Smooth muscle cell of the brain vasculature (primary cell): ENCODE measurements around the gene PDE6A.

Experiments used
- DNase-seq: peaks from one replicate; pipeline ENCODE4 v3.0.0-alpha.2; 2012; ENCODE audit warnings: low read depth, low spot score

PDE6A gene

DNA sequence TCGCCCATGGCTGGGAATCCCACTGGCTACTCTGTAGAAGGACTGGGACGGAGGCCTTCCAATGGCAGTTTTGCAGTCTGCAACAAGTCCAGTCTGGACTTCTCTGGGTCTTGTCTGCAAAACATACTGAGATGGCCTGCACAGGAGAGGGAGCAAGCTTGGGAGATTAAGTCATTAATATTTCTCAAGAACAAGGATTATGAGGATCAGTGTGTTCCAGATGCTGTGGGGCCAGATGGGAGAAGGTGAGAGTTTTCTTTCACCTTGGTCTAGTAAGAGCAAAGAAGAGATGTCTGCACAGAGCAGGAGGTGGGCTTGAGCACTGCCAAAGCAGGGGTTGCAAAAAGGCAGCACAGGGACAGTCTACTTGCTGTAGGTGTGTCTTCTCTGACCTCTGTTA is at the start of gene PDE6A:
Gene PDE6A, minus strand, starts transcription at position 128 of the 400 bp plus-strand sequence. Its CDS starts 120 bp downstream, at position 8.
- DNase-seq, result no peak

- no peak for DNase-seq
Observed at GRCh38 chr5:149993471-149993870, 48.9 kb upstream of the PDE6A start.

- peak; percentile 55 for DNase-seq
Observed at GRCh38 chr5:149990518-149991376, 46.2 kb upstream of the PDE6A start.

DNA sequence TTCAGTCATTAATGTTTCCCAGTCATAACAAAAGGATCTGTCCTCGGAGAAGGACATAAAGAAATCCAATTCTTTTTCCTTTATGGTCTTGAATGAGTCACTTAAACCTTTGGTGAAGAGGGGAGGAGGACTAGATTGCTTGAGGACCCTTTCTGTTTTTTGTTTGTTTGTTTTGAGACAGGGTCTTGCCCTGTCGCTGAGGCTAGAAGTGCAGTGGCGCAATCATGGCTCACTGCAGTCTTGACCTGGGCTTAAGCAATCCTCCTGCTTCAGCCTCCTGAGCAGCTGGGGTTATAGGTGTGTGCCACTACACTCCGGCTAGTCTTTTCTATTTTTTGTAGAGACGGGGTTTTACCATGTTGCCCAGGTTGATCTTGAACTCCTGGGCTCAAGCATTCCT is 43.5 kb upstream of the PDE6A start:
- no peak for DNase-seq

DNA sequence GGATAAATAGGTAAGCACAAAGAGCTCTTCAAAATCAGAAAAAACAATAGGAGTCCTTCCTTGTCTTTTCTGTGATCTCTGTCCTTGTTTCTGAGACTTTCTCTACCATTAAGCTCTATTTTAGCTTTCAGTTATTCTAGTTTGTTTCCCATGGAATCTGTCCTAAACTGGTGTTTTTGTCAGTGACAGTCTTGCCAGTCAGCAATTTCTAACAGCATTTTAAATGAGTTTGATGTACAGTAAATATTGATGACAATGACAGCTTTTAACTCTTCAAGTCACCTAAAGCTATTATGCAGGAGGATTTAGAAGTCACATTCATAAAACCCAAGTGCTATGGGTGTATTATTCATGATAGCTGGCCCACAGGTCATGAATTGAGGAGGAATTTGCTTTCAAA is 37.9 kb upstream of the PDE6A start:
- DNase-seq, result no peak

DNA sequence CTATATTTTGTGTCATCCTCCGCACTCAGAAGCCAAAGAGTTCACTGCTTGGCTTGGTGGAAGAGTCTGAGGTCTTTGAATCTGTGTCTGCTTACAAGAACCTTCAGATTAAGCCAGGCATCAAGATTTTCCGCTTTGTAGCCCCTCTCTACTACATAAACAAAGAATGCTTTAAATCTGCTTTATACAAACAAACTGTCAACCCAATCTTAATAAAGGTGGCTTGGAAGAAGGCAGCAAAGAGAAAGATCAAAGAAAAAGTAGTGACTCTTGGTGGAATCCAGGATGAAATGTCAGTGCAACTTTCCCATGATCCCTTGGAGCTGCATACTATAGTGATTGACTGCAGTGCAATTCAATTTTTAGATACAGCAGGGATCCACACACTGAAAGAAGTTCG is 36.6 kb upstream of the PDE6A start:
- DNase-seq, result no peak

DNA sequence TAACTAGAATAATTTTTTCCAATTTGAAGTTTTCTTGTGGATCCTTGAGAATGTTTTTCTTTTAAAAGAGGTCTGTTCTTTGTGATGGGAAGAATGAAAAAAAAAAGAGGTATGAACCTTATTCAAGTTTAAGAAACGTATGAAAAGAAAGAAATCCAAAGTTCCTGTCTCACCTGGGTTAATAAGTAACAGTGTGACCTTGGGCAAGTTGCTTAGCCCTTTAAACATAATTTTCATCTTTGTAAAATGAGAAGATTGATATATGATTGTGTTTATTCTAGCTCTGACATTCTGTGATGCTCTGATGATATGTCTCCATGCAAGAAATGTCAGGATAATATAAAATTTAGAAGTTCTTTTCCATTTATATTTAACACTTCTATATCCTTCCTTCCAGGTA is 35.3 kb upstream of the PDE6A start:
- no peak for DNase-seq

GRCh38 chr5:149975409-149975808 is 30.8 kb upstream of the PDE6A start:
- no peak for DNase-seq

- no peak for DNase-seq
Observed at GRCh38 chr5:149969181-149969930, 24.8 kb upstream of the PDE6A start.

DNA sequence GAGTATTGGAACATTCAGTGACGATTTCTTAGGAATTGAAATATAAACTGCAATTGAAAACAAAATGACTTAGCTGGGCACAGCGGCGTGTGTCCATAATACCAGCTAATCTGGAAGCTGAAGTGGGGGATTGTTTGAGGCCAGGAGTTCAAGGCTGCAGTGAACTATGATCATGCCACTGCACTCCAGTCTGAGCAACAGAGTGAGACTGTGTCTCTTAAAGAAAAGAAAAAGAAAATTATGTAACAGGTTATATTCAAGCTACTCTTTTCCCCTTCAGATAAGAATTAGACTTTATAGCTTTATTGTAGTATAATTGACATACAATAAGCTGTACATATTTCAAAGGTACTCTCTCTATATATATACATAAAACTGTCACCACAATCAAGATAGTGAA is 22.4 kb upstream of the PDE6A start:
- no peak for DNase-seq

GRCh38 chr5:149963729-149964128 is 19.1 kb upstream of the PDE6A start:
- no peak for DNase-seq

- DNase-seq, result no peak
Observed at GRCh38 chr5:149962601-149963300, 18.2 kb upstream of the PDE6A start.

DNA sequence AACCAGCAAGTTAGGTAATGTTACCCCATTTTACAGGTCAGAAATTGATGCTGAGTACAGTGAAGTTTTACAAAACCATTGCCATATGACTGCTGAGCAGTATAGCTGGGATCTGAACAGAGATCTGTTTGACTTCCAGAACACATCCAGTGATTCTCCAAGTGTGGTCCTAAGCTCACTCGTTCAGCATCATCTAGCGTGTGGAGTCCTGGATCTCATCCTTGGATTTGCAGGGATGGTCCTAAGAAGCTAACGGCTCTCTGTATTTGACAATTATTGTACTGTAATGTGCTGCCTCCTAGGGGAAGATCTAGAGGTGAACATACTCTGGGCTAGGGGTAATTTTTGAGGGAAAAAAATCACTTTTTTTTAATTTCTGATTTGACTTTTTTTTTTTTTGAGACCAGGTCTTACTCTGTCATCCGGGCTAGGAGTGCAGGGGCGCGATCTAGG is 17.4 kb upstream of the PDE6A start:
- DNase-seq, result no peak

GRCh38 chr5:149961186-149961685 is 16.6 kb upstream of the PDE6A start:
- no peak for DNase-seq

- DNase-seq, result peak; percentile 92
Observed at GRCh38 chr5:149960272-149961185, 15.9 kb upstream of the PDE6A start, which contains the start of gene SLC26A2. TSS of gene SLC26A2 (plus strand) at chr5:149960758. CDS start at chr5:149977653, 16,895 bp downstream.

GRCh38 chr5:149959406-149960236 is 15.0 kb upstream of the PDE6A start:
- no peak for DNase-seq

DNA sequence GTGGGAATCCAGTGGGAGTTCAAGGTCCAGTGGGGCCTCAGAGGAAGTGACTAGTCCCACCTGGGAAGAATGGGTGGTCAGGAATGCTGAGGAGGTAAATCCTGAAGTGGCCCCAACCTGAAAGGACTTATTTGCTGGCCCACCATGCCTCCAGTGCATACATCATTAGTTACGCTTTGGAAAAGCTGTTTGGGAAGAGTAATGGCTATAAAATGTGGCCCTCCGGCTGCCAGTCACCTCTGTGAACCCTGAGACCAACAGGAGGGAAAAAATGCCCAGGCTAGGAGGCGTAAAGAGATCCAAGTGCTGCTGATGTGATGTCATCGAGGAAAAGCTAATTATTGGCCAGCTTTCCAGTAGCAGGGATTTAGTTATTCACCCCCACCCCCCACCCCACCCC is 13.3 kb upstream of the PDE6A start:
- no peak for DNase-seq

- no peak for DNase-seq
Observed at GRCh38 chr5:149956685-149957084, 12.1 kb upstream of the PDE6A start.

DNA sequence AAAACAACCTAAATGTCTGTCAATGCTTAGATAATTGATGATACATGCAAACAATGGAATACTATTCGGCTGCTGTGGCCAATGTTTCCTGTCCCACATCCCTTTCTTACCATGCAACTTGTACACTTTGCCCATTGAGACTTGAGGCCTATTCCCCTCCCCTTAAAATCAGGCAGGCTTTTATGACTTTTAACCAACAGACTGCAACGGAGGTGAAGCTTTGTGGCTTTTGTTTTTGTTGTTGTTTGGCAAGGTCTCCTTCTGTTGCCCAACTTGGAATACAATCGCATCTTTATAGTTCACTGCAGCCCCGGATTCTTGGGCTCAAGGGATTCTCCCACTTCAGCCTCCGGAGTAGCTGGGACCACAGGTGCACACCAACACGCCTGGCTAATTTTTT is 10.2 kb upstream of the PDE6A start:
- DNase-seq, result no peak
